Measurements from ENCODE around the gene DTWD1.
A peak's percentile ranks its signal among the peaks of the same experiment; 100 is the strongest.

DTWD1 gene

GRCh38 chr15:49621887-49622286 lies 1.0 kb downstream of the DTWD1 start:
- CTCF ChIA-PET: no interaction called here
- TF ChIP-seq ZNF148 (tag by site-specific recombination; IDR thresholded peaks at IDR 0.05; ENCODE audit: borderline replicate concordance): no peak
- no peak for TF ChIP-seq ZNF239 (tag by site-specific recombination; IDR thresholded peaks at IDR 0.05)
- TF ChIP-seq SCRT2 (tag by site-specific recombination; IDR thresholded peaks at IDR 0.05): peak; percentile 80
- peaks cover 0 to 6% of the 10 kb centered on the region in 2 experiments; a peak in 1 of 3 replicates for H3K36me3 ChIP-seq (ENCODE audit: control insufficient read depth in 2 of 2, insufficient read depth in 1 of 2, low read length in 2 of 2)
- H3K4me1 ChIP-seq (ENCODE audit: control insufficient read depth, insufficient read depth, low read length): no peaks in the 10 kb centered on the region
- POLR2A ChIA-PET: no interaction called here
- no peak overlapping the region for H3K27ac ChIP-seq (ENCODE audit: extremely low read depth, low read depth, low read length)
- H3K9me3 ChIP-seq (ENCODE audit: control insufficient read depth, insufficient read depth, low read depth, low read length): no peaks in the 10 kb centered on the region
- H3K4me3 ChIP-seq (ENCODE audit: low read depth, low read length): no peak overlapping the region

- Histone ChIP-seq H3K9me3 (ENCODE audit: control insufficient read depth, insufficient read depth, low read depth, low read length) (no peaks in the 10 kb centered on the region), H3K36me3 (ENCODE audit: control insufficient read depth in 2 of 2, insufficient read depth in 1 of 2, low read length in 2 of 2) (peaks cover 0 to 10% of the 10 kb centered on the region in 2 experiments; a peak in 1 of 3 replicates), H3K4me3 (ENCODE audit: low read depth, low read length) (no peak overlapping the region), H3K4me1 (ENCODE audit: control insufficient read depth, insufficient read depth, low read length) (no peaks in the 10 kb centered on the region), H3K27ac (ENCODE audit: extremely low read depth, low read depth, low read length) (no peak overlapping the region)
- POLR2A ChIA-PET: no interaction called here
- CTCF ChIA-PET: interaction anchor here (0.5 kb wide), 1 partner anchor 40 kb away, joined by 4 read pairs; no protein-coding TSS in a partner anchor
- TF ChIP-seq ZNF791 (tag by site-specific recombination; IDR thresholded peaks at IDR 0.05) (no peak), ZNF837 (tag by site-specific recombination; IDR thresholded peaks at IDR 0.05) (no peak), ZSCAN5A (tag by site-specific recombination; IDR thresholded peaks at IDR 0.05) (no peak), SP7 (tag by site-specific recombination; IDR thresholded peaks at IDR 0.05) (no peak), ZNF639 (tag by site-specific recombination; IDR thresholded peaks at IDR 0.05) (no peak), ZNF26 (tag by site-specific recombination; IDR thresholded peaks at IDR 0.05) (no peak), ZNF664 (tag by site-specific recombination; IDR thresholded peaks at IDR 0.05) (no peak), ZNF530 (tag by site-specific recombination; IDR thresholded peaks at IDR 0.05; ENCODE audit: low read depth) (no peak), ZNF292 (tag by site-specific recombination; IDR thresholded peaks at IDR 0.05; ENCODE audit: borderline replicate concordance, low read depth) (no peak), BCL11A (tag by site-specific recombination; IDR thresholded peaks at IDR 0.05; ENCODE audit: low read depth) (no peak), ZNF514 (tag by site-specific recombination; IDR thresholded peaks at IDR 0.05) (no peak), ZBTB1 (tag by site-specific recombination; IDR thresholded peaks at IDR 0.05) (no peak), ZNF174 (tag by site-specific recombination; IDR thresholded peaks at IDR 0.05) (no peak), OSR2 (tag by site-specific recombination; IDR thresholded peaks at IDR 0.05) (no peak), ZBTB6 (tag by site-specific recombination; IDR thresholded peaks at IDR 0.05) (no peak), IKZF3 (tag by site-specific recombination; IDR thresholded peaks at IDR 0.05) (no peak), ZNF707 (tag by site-specific recombination; IDR thresholded peaks at IDR 0.05) (no peak), ZNF580 (tag by site-specific recombination; IDR thresholded peaks at IDR 0.05) (no peak), PRDM1 (tag by site-specific recombination; IDR thresholded peaks at IDR 0.05) (no peak)
Measured at GRCh38 chr15:49622561-49622960, 1.7 kb downstream of the DTWD1 start.

Measured in HEK293 (cell line).